CD4-positive, alpha-beta T cell treated with Interleukin-1 beta for 1 hour (primary cell): ENCODE results near the gene ZSCAN21.

Source experiments
- DNase-seq, 2 donors: peaks; one replicate each; pipeline ENCODE4 v3.0.0-alpha.2; 2020 to 2022

Gene ZSCAN21

DNA sequence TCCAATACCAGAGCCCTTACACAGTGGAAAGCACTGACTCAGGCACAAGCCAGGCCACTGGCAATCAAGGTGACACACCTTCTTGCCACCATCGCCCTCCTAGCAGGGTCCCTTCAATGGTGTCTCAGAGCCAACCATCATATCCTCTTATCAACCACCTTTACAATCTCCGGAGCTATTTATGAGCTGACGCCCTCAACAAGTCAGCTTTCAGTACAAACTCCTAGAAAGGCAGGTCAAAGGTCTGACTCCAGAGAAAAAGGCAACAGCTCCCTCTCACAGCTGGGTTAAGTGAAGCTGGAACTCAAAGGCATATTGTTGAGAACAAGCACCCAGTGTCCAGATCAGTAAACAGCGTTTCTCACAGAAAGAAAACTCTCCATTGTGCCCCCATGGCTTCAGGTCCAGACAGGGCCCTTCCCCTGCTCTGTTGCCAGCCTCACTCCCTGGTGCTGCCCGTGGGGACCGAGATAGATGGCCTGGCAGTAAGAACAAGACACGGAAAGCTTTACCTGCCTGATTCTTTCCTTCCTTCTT, 29.5 kb downstream of the ZSCAN21 start:
- DNase-seq = no peak

DNA sequence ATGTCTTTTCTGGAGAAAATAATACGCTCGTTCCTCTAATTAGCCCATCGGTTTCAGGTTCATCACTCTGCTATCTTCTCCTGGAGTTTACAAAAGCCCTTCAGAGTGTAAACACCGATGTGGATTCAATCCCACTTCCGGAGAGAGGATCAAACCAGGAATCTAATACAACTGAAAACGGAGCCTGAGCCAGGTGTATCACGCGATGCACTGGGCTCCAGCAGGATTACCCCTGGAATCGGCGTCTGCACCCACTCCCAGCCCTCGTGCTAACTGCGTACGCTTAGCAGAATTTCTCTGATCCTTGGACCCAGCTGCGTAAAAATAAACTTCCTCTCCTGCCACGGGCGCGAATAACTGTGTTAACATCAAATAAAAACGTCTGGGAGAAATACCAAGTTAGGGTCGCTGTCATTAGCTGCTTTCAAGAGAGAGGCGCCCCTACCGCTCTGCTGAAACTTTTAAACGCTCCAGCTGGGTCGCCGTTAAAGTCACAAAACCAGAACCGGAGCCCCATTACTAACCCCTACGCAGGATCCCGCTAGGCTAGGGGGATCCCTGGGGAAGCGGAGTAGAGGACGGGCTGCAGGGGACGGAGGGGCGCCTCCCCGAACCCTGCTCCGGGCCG, 31.4 kb downstream of the ZSCAN21 start:
- DNase-seq = peak in 1 of 2 donors; percentile 13

DNA sequence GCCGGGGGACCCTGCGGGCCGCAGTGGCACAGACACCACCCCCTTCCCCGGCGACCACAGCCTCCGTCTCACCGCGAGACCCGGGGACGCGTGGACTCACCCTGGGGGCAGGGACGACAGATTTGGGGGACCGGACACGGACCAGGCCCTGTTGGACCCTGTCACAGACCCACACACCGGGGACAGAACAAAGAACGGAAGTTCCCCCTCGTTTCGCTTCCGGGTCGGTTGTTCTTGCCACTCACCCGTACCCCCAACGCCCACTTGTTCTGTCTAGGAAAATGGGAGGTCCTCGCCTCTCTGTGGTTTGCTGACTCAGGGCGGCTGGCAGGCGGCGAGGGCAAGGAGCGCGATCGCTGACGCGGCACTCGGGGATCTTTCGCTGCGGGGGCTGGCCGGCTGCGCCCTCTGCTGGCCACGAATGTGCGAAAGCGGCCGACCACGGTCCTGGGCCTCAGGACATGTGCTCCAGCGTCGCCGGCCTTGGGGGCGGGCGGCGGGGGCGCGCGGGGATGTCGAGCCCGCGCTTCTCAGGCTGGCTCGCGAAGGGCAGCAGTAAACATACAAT, 32.0 kb downstream of the ZSCAN21 start, which contains the start of gene ZNF3:
ZNF3 (minus strand) TSS at position 189 of the 568 bp plus-strand sequence. CDS start 4,366 bp downstream, outside the sequence.
- DNase-seq = peak; percentile 99

DNA sequence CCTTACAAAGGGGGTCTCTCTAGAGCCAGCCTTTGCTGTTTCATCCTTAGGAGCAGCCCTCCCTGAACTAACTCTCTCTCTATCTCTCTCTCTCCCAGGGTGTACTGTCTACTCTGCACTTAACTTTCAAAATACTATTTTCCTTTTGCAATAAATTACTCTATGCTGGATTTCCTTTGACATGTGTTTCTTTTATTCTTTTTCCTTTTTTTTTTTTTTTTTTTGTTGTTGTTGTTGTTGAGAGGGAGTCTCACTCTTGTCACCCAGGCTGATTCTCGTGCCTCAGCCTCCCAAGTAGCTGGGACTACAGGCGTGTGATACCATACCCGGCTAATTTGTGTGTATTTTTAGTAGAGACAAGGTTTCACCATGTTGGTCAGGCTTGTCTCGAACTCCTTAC, 33.4 kb downstream of the ZSCAN21 start:
- DNase-seq = no peak

DNA sequence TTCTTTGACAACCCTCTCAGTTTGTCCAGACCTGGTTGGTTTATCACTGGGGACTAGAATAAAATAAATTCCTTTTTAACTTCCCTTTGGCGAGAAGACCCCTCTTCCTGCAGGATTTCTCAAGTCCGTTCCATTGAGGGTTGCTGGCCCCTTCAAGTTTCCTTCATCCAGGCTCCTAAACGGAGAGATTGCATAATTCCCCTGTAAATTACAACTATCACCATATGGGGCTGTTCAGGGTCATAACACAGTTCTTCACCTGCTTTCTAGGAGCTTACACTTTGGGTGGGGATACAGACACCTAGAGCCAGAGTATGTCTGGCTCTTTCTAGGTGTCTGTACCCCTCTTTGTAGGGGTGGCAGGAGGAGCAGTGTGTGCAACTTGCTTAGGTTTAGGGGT, 35.9 kb downstream of the ZSCAN21 start:
- DNase-seq = no peak

DNA sequence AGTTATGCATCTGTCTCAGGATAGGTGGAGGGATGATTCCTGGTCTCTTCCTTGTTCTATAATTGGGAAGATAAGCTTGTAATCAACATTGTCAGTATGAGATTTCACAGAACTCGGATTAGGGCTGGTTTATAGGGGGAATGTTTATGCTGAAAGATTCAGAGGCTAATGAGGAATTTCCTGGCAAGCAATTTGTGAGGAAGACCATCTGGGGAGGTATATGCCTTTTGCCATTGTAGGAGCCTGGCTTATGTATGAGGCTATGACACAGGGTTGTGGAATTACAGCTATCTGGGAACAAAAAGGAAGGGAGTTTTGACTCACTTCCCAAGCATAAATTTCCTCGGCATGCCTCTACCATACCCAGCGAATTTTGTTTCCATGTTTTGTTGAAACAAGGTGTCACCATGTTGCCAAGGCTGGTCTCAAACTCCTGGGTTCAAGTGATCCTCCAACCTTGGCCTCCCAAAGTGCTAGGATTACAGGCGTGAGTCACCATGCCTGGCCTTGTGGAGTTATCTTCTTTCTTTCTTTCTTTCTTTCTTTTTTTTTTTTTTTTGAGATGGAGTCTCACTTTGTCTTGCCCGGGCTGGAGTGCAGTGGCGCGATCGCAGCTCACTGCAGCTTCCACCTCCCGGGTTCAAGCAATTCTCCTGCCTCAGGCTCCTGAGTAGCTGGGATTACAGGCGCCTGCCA, 37.6 kb downstream of the ZSCAN21 start:
- no peak for DNase-seq

DNA sequence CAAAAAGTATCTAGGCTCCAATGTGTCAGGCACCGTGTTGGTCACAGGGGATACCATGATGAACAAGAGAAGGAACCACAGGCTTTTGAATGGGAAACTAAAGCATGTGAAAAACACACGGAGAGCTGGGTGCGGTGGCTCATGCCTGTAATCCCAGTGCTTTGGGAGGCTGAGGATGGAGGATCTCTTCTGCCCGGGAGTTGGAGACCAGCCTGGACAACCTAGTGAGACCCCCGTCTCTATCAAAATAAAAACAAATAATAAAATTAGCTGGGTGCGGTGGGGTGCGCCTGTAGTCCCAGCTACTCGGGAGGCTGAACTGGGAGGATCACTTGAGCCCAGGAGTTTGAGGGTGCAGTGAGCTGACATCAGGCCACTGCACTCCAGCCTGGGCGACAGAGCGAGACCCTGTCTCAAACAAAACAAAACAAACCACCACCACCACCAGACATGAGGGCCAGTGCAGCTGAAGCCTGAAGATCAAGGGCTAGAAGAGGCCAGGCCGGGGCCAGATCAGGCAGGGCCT, 38.6 kb downstream of the ZSCAN21 start:
- DNase-seq = no peak

DNA sequence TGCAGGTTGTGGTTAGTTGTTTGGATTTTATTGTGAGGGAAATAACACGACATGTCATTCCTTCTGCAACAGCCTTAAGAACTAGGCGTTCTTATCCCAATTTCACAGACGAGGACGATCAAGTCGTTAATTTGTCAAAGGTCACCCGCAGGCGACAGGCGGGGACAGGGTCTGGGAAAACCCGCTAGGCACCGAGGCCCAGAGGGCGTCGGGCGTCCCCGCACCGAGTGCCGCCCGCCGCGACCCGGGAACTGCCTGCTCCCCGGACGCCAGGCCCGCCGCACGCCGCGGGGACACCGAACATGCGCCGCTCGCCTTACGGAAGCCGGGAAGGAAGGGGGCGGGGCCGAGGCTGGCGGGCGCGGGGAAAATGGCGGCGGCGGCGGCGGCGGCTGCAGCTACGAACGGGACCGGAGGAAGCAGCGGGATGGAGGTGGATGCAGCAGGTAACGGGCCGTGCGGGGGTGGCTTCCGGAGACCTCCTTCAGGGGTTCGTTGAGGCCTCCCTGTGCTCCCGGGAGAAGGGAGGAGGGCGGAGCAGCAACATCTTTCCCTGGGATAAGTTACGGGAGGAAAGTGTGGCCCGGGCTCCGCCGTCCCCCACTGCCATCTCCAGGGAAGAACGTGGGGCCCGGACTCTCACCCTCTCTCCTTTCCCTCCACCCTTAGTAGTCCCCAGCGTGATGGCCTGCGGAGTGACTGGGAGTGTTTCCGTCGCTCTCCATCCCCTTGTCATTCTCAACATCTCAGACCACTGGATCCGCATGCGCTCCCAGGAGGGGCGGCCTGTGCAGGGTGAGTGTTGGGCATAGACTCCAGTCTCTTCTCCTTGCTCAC, 39.3 kb downstream of the ZSCAN21 start, which contains the start of gene COPS6:
COPS6 (plus strand) TSS at position 349 of the 837 bp plus-strand sequence; CDS start at position 371, 22 bp downstream.
- DNase-seq = peak; percentile 81 to 90

DNA sequence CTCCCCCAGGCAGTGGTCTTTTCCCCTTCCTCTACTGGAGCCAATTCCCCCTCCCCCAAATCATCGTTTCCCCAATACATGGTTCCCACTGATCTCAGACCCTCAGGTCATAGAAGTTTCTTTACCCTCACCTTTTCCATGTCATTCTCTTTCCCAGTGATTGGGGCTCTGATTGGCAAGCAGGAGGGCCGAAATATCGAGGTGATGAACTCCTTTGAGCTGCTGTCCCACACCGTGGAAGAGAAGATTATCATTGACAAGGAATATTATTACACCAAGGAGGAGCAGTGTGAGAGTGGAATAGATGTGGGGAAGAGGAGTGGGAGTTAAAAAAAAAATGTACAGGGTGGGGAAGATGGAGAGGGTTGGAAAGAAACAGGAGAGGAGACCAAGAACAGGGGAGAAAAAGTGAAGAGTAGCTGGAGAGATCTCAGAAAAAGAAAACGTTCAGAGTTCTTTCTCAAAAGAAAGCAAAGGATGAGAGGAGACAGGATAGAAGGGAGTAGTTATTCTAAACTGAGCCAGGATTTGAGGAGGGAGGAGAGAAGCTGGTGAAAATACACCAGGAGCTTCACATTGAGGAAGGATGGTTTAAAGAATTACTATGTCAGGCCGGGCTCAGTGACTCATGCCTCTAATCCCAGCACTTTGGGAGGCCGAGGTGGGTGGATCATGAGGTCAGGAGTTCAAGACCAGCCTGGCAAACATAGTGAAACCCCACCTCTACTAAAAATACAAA, 40.1 kb downstream of the ZSCAN21 start:
- DNase-seq = no peak

DNA sequence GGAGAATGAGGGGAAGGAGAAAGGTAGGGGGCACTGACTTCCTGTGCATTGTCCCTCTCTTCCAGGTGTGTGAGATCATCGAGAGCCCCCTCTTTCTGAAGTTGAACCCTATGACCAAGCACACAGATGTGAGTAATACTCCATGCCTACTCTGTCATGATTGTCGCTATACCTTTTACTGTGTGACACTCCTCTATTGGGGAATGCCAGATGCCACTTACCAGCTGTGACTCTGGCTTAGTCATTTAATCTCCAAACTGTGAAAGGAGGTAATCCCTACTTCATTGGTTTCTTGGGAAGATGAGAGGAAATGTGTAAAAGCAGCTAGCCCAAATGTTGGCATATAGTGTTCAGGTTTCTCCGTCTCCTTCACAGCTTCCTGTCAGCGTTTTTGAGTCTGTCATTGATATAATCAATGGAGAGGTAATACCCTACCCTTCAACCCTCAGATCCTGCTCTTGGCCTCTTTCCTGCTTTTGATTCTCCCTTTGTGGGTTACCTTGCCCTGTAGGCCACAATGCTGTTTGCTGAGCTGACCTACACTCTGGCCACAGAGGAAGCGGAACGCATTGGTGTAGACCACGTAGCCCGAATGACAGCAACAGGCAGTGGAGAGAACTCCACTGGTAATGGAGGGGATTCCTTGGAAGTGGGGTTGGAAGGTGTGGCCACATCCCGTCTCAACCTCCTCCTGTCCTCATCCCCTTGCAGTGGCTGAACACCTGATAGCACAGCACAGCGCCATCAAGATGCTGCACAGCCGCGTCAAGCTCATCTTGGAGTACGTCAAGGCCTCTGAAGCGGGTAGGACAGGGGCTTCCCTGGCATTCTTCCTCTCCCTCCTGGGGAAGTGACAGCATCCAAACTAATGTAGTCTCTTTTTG, 41.2 kb downstream of the ZSCAN21 start:
- no peak for DNase-seq

DNA sequence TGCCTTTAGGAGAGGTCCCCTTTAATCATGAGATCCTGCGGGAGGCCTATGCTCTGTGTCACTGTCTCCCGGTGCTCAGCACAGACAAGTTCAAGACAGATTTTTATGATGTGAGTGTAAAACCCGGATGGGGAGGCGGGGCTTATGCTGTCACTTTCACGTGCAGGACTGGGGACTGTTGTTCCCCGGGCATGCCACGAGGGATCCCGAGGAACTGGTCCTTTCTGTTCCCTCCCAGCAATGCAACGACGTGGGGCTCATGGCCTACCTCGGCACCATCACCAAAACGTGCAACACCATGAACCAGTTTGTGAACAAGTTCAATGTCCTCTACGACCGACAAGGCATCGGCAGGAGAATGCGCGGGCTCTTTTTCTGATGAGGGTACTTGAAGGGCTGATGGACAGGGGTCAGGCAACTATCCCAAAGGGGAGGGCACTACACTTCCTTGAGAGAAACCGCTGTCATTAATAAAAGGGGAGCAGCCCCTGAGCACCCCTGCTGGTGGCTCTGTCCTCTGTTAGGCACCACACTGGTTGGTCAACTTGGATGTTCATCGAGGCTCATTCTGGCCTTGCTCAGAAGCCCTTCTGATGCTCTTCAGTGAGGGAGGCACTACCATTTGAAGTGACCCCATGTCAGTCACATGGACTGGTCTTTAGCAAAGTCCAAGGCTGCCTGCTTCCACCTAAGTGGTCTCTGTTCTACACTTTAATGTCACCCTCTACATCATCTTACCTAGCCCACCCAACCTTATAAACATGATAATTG, 42.0 kb downstream of the ZSCAN21 start:
- DNase-seq = no peak

DNA sequence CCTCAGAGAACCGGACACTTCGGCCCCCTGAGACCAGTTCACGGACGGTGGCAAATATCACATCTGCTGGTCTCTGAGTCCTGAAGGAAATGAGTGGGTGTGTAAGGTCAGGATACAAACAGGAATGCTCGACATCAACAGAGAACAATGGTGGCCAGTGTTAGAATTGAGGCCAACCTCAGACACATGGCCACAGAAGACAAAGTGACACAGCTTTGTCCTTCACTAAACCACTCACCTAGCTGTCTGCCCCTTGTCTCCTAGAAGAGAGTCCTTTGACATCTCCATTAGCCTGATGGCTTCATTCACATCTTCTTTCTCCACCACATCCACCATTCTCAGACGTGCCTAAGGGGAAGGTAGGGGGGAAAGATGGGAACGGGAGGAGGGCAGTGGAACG, 43.5 kb downstream of the ZSCAN21 start:
- DNase-seq = no peak

DNA sequence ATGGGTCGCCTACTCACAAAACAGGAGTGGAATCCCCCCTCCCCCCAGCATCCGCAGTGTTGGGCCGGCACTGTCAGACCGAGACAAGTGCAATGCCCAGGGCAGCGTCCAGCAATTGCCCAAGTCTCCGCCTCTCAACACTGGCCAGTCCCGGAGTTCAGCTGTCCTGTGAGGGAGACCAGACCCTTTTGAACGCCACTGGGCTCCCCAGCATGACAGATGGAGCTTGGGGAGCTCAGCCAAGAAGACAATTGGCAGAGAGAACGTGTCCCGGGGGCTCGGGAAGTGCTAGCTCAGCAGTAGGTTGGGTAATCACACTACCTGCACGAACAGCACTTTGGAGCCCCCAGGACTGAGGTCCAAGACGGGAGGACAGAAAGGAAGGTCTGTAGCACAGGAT, 43.9 kb downstream of the ZSCAN21 start:
- DNase-seq = no peak

DNA sequence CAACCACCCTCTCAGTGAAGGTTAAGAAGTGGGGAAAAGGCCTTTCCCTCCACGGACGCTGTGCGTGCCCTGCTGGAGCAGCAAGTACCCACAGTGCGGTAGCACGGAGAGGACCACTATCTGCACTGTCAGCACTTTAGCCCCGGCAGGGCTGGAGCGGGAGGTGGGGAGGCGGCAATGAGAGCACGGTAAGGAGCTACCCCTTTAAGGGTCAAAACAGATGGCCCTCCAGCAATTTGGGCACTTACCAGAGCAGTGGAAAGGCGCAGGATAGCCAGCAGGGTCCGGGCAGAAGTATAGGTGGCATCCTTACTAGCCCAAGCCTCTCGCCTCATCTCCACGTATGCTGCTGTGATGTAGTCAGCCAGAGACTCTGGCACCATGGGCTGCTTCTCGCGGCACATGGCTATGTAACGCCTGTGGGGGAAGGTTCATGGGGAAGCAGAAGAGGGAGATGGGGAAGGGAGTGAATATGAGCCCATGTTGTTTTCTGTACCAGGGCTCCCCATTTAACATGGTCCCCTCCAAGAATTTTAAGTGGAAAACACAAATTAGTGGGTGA, 44.4 kb downstream of the ZSCAN21 start:
- DNase-seq = no peak

DNA sequence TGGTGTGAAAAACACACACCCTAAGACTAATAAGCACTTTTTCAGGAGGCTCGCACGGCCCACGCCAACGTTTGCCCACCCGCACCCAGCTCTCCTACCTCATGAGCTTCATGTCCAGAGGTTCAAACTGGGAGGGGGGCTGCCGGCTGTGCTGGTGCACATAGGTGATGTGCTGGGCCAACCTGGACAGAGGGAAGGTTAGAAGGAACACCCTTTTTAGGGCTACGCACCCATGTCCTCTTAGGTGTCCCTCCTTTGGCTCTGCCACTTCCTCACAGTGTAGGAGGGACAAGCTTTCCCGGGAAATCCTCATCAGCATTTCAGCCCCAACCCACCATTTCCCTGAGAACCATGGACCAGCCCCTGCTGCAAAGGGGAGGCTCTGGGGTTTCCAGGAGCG, 45.7 kb downstream of the ZSCAN21 start:
- no peak for DNase-seq

DNA sequence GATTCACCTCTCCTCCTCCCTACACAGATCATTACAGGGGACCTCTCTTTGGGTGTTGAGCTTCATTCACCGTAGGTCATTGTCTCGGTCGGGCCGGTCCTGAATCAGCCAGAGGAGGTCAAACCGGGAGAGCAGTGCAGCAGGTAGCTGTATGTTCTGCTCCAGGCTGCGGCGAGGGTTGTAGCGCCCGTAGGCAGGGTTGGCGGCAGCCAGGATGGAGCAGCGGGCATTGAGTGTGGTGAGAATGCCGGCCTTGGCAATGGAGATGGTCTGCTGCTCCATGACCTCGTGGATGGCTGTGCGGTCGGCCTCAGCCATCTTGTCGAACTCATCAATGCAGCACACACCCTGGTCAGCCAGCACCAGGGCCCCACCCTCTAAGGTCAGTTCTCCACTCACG, 46.1 kb downstream of the ZSCAN21 start:
- no peak for DNase-seq

DNA sequence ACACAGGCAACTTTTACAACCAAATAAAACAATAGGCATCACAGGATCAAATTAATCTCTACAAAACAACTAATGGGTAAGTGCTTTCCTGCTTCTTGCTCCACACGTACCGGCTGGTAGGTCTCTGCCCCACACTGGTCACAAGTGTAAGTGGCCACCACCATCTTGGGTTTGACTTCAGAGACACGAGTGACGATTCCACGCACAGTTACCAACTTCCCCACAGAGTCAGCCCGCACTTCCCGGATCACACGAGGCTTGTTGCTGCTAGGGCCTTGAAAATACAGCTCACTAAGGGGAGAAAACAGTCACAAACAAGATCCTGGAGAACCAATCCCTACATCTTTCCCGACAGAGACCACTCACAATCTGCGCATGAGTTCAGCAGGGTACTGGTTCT, 49.3 kb downstream of the ZSCAN21 start:
- no peak for DNase-seq

DNA sequence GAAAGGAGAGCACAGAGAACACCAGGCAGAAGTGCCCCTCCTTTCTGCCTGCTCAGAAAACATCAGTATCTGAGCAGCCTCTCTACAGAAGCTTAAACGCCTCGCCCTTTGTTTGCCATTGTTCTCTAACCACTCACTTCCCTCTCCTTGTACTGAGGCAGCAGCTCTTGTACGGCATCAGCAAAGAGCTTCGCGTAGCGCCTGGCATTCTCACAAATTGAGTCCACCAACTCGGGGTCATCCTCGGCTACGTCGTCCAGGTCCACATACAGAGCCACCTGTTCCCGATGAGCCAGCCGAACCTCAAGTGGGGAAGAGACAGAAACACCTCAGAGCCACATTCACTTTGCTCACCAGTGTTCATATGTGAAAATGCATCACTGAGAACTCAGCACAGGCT, 49.9 kb downstream of the ZSCAN21 start:
- DNase-seq = no peak

DNA sequence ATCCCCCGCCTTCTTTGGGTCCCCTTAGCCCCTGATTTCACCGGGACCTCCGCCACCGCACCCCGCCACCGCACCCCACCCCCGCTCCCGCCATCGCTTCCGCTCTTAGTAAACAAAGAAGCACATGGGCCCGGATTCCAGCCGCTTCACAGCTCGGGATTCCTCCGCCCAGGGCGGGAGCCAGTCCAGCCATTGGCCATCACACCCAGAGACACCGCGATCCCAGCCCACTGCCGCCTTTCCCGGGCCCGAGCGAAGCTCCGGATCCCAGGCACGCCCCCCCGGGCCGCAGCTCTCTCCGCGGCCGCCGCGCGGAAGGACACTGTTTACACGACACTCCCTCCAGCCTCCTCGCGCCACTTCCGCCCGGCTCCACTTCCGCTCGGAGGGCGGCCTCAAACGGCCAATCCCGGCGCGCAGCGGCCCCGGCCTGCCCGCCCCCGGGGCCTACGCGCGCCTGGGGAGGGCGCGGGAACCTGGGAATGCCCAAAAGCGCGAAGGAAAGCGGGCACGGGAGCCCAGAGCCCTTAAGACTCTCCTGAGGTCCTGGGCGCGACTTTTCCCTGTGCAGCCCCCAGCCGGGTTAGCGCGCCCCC, 50.9 kb downstream of the ZSCAN21 start:
- peak; percentile 85 to 88 for DNase-seq
